D721Med (cell line): ENCODE measurements around the gene LAMP2.
"Not testable (repeated sequence)": the region's sequence is repeated elsewhere in the genome, so short reads cannot be mapped to it uniquely, and the experiment has no call there.

Experiments used
- DNase-seq: peaks from one replicate; pipeline ENCODE4 v3.0.0; 2011; ENCODE audit warnings: low spot score; ENCODE audit not compliant: insufficient read length
- FAIRE-seq: peaks from 2 replicates; lab custom pipeline; 2011; peaks lifted over from hg19 to GRCh38; lab: Jason Lieb, UNC
- TF ChIP-seq, protein P1 (sequence below): IDR thresholded peaks from 2 replicates; pipeline ENCODE4 v1.5.1; 2012; ENCODE audit warnings: mild to moderate bottlenecking, control low read depth; ENCODE audit not compliant: insufficient read depth; ENCODE audit errors: missing control alignments

LAMP2 gene

DNA sequence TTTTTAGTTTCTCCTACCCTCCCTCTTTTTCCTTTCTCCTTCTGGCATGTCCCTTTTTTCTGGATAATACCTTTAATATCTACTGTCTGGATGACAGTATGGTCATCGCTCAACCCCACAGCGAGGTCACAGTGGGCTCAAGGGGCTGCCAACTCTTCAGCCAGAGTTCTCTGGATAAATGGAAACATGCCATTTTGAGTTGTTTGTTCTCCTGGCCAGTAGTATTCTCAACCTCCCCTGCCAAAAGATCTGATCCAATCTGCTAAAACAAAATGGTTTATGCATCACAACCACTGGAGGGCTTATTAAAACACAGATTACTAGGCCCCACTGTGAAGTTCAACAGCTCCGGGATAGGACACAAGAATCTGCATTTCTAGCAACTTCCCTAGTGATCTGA, 5.0 kb upstream of the LAMP2 start:
- DNase-seq (no peak), FAIRE-seq (no peak)
- TF ChIP-seq, protein P1, sequence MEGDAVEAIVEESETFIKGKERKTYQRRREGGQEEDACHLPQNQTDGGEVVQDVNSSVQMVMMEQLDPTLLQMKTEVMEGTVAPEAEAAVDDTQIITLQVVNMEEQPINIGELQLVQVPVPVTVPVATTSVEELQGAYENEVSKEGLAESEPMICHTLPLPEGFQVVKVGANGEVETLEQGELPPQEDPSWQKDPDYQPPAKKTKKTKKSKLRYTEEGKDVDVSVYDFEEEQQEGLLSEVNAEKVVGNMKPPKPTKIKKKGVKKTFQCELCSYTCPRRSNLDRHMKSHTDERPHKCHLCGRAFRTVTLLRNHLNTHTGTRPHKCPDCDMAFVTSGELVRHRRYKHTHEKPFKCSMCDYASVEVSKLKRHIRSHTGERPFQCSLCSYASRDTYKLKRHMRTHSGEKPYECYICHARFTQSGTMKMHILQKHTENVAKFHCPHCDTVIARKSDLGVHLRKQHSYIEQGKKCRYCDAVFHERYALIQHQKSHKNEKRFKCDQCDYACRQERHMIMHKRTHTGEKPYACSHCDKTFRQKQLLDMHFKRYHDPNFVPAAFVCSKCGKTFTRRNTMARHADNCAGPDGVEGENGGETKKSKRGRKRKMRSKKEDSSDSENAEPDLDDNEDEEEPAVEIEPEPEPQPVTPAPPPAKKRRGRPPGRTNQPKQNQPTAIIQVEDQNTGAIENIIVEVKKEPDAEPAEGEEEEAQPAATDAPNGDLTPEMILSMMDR, result no peak

DNA sequence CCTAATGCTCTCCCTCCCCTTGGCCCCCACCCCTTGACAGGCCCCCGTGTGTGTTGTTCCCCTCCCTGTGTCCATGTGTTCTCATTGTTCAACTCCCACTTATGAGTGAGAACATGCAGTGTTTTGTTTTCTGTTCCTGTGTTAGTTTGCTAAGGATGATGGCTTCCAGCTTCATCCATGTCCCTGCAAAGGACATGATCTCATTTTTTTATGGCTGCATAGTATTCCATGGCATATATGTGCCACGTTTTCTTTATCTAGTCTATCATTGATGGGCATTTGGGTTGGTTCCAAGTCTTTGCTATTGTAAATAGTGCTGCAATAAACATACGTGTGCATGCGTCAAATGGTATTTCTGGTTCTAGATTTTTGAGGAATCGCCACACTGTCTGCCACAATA, 561 bp upstream of the LAMP2 start:
- not testable (repeated sequence) for DNase-seq, FAIRE-seq

DNA sequence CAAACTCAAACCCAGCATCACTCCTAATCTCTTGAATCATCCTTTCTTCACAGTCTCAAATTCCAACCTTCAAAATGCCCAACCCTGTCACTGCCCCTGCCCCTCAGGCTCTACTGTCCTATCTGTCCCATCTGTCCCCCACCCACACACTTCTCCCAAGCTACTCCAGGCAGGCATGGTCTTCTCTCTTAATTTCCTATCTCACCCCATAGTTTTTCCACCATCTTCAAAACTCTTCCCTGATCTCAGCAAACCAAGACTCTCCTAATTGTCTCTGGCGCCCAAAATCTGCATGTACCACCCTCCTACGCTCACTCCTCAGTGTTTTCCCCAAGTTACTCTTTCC, 644 bp downstream of the LAMP2 start:
- no peak for FAIRE-seq

DNA sequence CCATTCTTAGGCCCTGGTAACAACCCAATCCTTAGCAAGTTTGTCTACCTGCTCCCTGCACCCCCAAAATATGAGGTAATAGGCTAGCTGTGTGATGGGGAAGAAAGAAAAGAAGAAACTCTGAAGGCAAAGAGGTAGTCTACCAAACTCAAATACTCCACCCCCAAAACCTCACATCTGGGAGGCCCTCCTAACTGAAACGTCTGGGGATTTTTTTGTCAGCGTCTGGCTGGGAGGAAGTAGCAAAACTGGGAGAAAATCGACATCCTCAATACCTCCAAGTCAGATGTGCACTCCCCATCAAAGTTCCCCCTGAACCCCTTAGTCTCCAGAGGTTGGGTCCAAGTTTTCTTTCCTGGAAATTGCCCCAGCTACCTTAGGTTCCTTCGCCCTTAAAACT, 1.0 kb downstream of the LAMP2 start:
- FAIRE-seq (no peak), DNase-seq (no peak)
- TF ChIP-seq, protein P1, result no peak

More for the DNA sequence above, 644 bp downstream of the LAMP2 start:
- no peak for DNase-seq
- TF ChIP-seq, protein P1, result no peak

DNA sequence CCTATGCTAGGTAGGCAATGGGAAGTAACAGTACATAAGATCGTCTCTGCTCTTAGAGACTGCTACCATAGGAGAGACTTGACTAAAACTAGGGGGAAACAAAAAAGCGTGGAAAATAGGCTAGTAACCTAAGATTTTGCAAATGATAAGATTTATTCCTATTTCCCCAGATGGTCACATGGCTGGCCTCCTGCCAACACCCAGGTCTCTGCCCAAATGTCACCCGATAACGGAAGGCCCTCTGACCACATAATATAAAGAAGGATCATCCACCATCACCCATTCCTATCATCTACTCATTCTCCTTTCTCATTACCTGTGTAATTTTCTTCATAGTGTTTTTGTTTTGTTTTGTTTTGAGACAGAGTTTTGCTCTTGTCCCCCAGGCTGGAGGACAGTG, 4.7 kb downstream of the LAMP2 start:
- TF ChIP-seq, protein P1, result no peak
- no peak for FAIRE-seq
- no peak for DNase-seq

DNA sequence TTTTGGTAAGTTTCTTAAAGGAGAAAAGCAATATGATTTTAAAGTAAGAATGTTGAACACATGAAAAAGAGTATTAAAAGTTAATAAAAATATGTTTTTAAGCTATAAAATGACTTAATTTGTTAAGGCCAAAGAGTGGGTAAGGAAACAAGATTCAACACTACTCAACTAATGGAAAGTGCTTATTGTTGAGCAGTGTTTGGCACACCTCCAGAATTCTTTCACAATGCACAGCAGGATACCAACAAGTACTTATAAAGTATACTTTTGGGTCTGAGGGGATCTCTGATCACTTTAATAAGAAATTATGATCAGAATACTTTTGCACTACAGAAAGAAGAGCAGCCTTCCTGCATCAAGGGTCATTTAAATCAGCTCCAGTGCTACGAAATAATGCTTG, 5.9 kb downstream of the LAMP2 start:
- TF ChIP-seq, protein P1, result no peak
- DNase-seq (no peak), FAIRE-seq (no peak)

DNA sequence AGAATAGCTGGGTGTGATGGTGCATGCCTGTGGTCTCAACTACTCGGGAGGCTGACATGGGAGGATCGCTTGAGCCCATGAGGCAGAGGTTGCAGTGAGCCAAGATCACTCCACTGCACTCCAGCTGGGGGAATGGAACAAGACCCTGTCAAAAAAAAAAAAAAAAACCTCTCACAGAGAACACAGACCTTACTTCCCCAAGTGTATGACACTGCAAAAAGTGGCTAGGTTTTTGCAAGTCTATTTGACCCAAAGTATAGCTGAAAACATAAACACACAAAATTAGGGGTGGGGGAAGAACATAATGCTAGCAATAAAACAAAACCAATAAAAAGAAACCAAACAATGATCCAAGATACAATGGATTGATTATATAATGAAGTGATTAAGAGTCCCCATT, 6.7 kb downstream of the LAMP2 start:
- TF ChIP-seq, protein P1, result no peak
- FAIRE-seq, result no peak
- DNase-seq, result no peak

DNA sequence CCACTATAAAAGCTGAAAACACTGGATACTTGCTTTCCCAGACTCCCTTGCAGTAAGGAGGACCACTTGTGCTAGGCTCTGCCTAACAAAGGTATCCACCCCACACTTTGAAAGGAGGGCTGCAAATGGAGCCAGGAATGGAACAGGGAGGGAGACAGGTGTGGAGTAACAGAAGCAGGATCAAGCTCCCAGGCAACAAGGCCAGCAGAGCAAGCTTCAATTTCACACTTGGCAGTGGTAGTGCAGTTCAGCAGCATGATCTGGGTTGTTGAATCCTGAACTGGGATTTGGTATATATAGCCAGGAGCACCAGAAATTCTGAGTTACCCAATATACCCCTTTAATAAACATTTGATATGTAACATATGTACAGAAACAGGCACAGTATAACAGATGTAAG, 9.8 kb downstream of the LAMP2 start:
- DNase-seq, result no peak
- TF ChIP-seq, protein P1, result no peak
- no peak for FAIRE-seq
